Natural killer cell (primary cell): ENCODE data around the gene AGFG1. TPM values are rescaled to one million over a fixed set of nuclear protein-coding genes. Genes with fewer than 3 reads are reported as not detected.
"Not testable (repeated sequence)": the region's sequence is repeated elsewhere in the genome, so short reads cannot be mapped to it uniquely, and the experiment has no call there.

Experiments
- ATAC-seq, 3 donors: fragments of 150-1000 bp in 2 of 3; fragments of 200-7000 bp in 1 of 3; cut with Tn5 transposase; 1 replicate in 1 of 3; 2 replicates in 2 of 3; pipeline ENCODE4 v1.10.0; 2021; ENCODE audit warnings: mild to moderate bottlenecking in 2 of 3, moderate library complexity in 2 of 3
- DNase-seq, 2 donors: peaks; one replicate each; pipeline versions ENCODE4 v3.0.0 to v3.0.0-alpha.2; 2013 to 2021; ENCODE audit warnings: mixed read lengths in 1 of 2
- H3K27ac ChIP-seq: one replicate; pipeline ENCODE4 v1.5.1; 2013; ENCODE audit warnings: mild to moderate bottlenecking, low read length
- H3K27me3 ChIP-seq: one replicate; pipeline ENCODE4 v1.6.1; 2013; ENCODE audit warnings: low read length; ENCODE audit not compliant: control insufficient read depth, insufficient read depth
- H3K36me3 ChIP-seq: one replicate; pipeline ENCODE4 v1.6.1; 2013; ENCODE audit warnings: low read length; ENCODE audit not compliant: control insufficient read depth, insufficient read depth
- H3K4me1 ChIP-seq: one replicate; pipeline ENCODE4 v1.6.1; 2013; ENCODE audit warnings: low read length; ENCODE audit not compliant: control insufficient read depth, insufficient read depth
- H3K4me3 ChIP-seq: one replicate; pipeline ENCODE4 v1.5.1; 2013; ENCODE audit warnings: low read length
- H3K9me3 ChIP-seq: one replicate; pipeline ENCODE4 v1.6.1; 2013; ENCODE audit warnings: low read length; ENCODE audit not compliant: control insufficient read depth, insufficient read depth
- H3K27ac Mint-ChIP-seq, 2 donors: one replicate each; pipeline ENCODE4 v1.8.0; 2022; ENCODE audit warnings: mild to moderate bottlenecking in 2 of 2, mixed read lengths in 2 of 2, moderate library complexity in 1 of 2
- H3K27me3 Mint-ChIP-seq, 2 donors: one replicate each; pipeline ENCODE4 v1.8.0; 2022; ENCODE audit warnings: low read depth in 2 of 2, mixed read lengths in 2 of 2
- H3K36me3 Mint-ChIP-seq: one replicate; pipeline ENCODE4 v1.8.0; 2022; ENCODE audit warnings: mixed read lengths
- H3K4me1 Mint-ChIP-seq, 2 donors: one replicate each; pipeline ENCODE4 v1.8.0; 2022; ENCODE audit warnings: mixed read lengths in 2 of 2
- H3K4me3 Mint-ChIP-seq: one replicate; pipeline ENCODE4 v1.8.0; 2022; ENCODE audit warnings: mild to moderate bottlenecking, moderate library complexity, mixed read lengths
- H3K9me3 Mint-ChIP-seq, 2 donors: one replicate each; pipeline ENCODE4 v1.8.0; 2022; ENCODE audit warnings: mixed read lengths in 2 of 2
- WGBS: methylation state at CpG from one replicate; pipeline ENCODE4 v1.1.7; 2013; ENCODE audit warnings: missing lambda C conversion rate; ENCODE audit not compliant: insufficient coverage; 5-methylcytosine and 5-hydroxymethylcytosine counted together
- intact Hi-C: fragments of 100-400 bp; cut with micrococcal nuclease; formaldehyde crosslinking; loops from one replicate; pipeline ENCODE4 v1.14.2; 2022
- total RNA-seq, 4 donors: library from RNA; stranded (reverse); fragments of 120-200 nt in 1 of 4; gene quantifications; one replicate each; pipeline versions ENCODE4 v1.2.3 to v1.2.4, GENCODE V29; 2013 to 2022
- TF ChIP-seq, protein P1 (sequence below): fragments of 200-600 bp; IDR thresholded peaks from one replicate; pipeline ENCODE4 v1.8.0; 2022; ENCODE audit warnings: antibody characterized with exemption

Gene AGFG1
- total RNA-seq, 3 donors from 2014 or later (not counting 1 experiment from before 2014, with no cell fraction given), result 65.0 to 71.6 (median 67.3) TPM

DNA sequence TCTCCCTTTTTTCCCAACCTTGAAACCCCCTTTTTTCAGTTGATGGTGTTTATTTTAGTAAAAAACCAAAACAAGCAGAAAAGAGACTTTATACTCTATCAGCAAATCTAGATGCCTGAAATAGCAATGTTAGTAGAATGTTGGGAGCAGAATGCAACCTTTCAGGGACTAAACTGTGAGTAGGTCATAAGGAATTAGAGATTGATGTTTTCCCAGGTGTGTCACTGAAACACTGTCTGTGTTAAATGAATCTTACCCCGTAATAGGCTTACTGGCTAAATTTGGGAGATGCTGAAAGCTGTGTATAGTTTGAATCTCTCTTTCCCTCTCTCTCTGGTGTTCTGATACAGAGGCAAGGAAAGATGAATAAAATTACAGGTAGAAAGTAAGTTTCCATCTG is 43.8 kb downstream of the AGFG1 start:
- Histone ChIP-seq H3K27ac (no peak overlapping the region), H3K36me3 (no peaks in the 10 kb centered on the region), H3K27me3 (no peaks in the 10 kb centered on the region), H3K9me3 (no peaks in the 10 kb centered on the region), H3K4me3 (no peak overlapping the region), H3K4me1 (peaks cover 6% of the 10 kb centered on the region)
- Mint-ChIP-seq H3K36me3 (no peaks in the 10 kb centered on the region), H3K27ac (peak overlapping the region in 1 of 2 donors; percentile 12), H3K9me3 (no peaks in the 10 kb centered on the region), H3K4me1 (peaks cover 70 to 71% of the 10 kb centered on the region in 2 donors), H3K27me3 (no peaks in the 10 kb centered on the region), H3K4me3 (no peak overlapping the region)
- WGBS, result 83% methylated on average over 1 of the region's 1 CpG
- TF ChIP-seq, protein P1, sequence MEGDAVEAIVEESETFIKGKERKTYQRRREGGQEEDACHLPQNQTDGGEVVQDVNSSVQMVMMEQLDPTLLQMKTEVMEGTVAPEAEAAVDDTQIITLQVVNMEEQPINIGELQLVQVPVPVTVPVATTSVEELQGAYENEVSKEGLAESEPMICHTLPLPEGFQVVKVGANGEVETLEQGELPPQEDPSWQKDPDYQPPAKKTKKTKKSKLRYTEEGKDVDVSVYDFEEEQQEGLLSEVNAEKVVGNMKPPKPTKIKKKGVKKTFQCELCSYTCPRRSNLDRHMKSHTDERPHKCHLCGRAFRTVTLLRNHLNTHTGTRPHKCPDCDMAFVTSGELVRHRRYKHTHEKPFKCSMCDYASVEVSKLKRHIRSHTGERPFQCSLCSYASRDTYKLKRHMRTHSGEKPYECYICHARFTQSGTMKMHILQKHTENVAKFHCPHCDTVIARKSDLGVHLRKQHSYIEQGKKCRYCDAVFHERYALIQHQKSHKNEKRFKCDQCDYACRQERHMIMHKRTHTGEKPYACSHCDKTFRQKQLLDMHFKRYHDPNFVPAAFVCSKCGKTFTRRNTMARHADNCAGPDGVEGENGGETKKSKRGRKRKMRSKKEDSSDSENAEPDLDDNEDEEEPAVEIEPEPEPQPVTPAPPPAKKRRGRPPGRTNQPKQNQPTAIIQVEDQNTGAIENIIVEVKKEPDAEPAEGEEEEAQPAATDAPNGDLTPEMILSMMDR, result no peak
- no peak for ATAC-seq
- intact Hi-C loops, result no loop called here
- DNase-seq, result no peak

DNA sequence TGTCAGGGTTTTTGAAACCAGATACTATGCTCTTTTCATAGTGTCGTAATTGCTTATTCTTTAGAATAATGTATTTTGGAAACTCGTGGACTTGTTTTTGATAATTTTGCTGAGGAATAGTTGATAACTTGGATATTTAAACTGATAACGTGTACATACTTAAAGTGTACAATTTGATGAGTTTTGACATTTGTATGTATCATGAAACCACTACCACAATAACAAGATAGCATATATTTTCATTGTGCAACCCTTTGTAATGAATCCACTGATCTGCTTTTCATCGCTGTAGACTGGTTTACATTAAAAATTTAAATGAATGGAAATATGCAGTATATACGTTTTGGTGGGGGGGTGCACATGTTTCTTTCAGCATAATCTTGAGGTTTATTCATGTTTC is 45.8 kb downstream of the AGFG1 start:
- no peaks in the 10 kb centered on the region for H3K27me3 ChIP-seq
- Mint-ChIP-seq H3K27me3 (no peaks in the 10 kb centered on the region), H3K36me3 (no peaks in the 10 kb centered on the region), H3K27ac (no peak overlapping the region), H3K4me3 (no peak overlapping the region), H3K4me1 (peaks cover 54 to 61% of the 10 kb centered on the region in 2 donors), H3K9me3 (no peaks in the 10 kb centered on the region)
- ATAC-seq (no peak), DNase-seq (no peak)
- intact Hi-C loops, result no loop called here
- H3K9me3 ChIP-seq, result no peaks in the 10 kb centered on the region
- peaks cover 6% of the 10 kb centered on the region for H3K4me1 ChIP-seq
- 86% methylated on average over 2 of the region's 5 CpGs for WGBS
- H3K4me3 ChIP-seq, result no peak overlapping the region
- TF ChIP-seq, protein P1, result no peak
- H3K36me3 ChIP-seq, result peaks cover 5% of the 10 kb centered on the region
- H3K27ac ChIP-seq, result no peak overlapping the region

DNA sequence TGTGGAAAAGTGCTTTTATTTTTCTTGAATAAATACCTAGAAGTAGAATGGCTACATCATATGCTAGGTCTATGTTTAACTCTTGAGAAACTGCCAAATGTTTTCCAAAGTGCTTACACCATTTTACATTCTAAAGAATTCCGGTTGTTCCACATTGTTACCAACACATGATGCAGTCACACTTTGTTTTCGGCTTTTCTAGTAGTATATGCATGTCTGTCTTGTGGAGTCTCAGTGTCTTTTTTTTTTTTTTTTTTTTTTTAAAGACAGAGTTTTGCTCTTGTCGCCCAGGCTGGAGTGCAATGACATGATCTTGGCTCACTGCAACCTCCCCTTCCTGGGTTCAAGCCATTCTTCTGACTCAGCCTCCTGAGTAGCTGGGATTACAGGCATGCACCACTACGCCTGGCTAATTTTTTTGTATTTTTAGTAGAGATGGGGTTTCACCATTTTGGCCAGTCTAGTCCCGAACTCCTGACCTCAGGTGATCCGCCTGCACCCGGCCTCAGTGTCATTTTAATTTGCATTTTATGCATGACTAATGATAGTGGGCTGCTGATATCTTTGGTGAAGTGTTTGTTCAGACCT is 46.4 kb downstream of the AGFG1 start:
- H3K9me3 Mint-ChIP-seq, ATAC-seq, H3K4me3 Mint-ChIP-seq, intact Hi-C loops, H3K27me3 Mint-ChIP-seq, H3K27ac ChIP-seq, DNase-seq, H3K27ac Mint-ChIP-seq, H3K9me3 ChIP-seq, H3K27me3 ChIP-seq, H3K36me3 Mint-ChIP-seq, H3K36me3 ChIP-seq, H3K4me1 ChIP-seq, H3K4me3 ChIP-seq: not testable (repeated sequence)
- 80% methylated on average over 6 of the region's 7 CpGs for WGBS
- H3K4me1 Mint-ChIP-seq, result peaks cover 48 to 54% of the 10 kb centered on the region in 2 donors

DNA sequence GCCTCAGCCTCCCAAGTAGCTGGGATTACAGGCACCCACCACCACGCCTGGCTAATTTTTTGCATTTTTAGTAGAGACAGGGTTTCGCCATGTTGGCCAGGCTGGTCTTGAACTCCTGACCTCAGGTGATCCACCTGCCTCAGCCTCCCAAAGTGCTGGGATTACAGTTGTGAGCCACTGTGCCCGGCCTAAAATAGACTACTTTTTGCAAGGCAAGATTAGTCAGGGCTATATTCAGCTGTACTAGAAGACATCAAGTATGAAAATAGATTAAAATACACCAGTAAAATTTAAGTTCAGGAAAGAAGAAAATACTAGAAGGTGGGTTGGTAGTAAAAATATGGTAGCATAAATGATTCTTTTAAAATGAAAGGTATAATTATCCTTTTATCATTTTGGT is 49.2 kb downstream of the AGFG1 start:
- intact Hi-C loops, ATAC-seq, H3K9me3 Mint-ChIP-seq, H3K27me3 ChIP-seq, H3K36me3 Mint-ChIP-seq, H3K27ac ChIP-seq, H3K4me1 ChIP-seq, H3K27ac Mint-ChIP-seq, DNase-seq, H3K27me3 Mint-ChIP-seq, H3K4me3 ChIP-seq, H3K4me3 Mint-ChIP-seq, H3K9me3 ChIP-seq: not testable (repeated sequence)
- 94% methylated on average over 3 of the region's 3 CpGs for WGBS
- peaks cover 23% of the 10 kb centered on the region for H3K36me3 ChIP-seq
- H3K4me1 Mint-ChIP-seq, result peaks cover 28 to 31% of the 10 kb centered on the region in 2 donors
